HAP-1 (cell line): ENCODE results near the gene TBC1D16.
A peak's percentile ranks its signal among the peaks of the same experiment; 100 is the strongest.

ENCODE experiments used
- DNase-seq, 2 experiments: peaks; one replicate each; pipeline ENCODE4 v3.0.0-alpha.2; 2016 to 2020; ENCODE audit warnings: low spot score in 2 of 2
- H3K27me3 ChIP-seq: fragments of 250-450 bp; sonication (Bioruptor Pico); 2 replicates; pipeline ENCODE4 v1.5.1; 2020; ENCODE audit warnings: low read depth, mild to moderate bottlenecking, moderate library complexity
- H3K36me3 ChIP-seq: fragments of 250-450 bp; sonication (Bioruptor Pico); replicated peaks from 2 replicates; pipeline ENCODE4 v1.5.1; 2020; ENCODE audit warnings: mild to moderate bottlenecking
- H3K4me1 ChIP-seq: fragments of 250-450 bp; sonication (Bioruptor Pico); 2 replicates; pipeline ENCODE4 v1.5.1; 2020; ENCODE audit warnings: mild to moderate bottlenecking
- H3K4me3 ChIP-seq: fragments of 250-450 bp; sonication (Bioruptor Pico); 2 replicates; pipeline ENCODE4 v1.5.1; 2020; ENCODE audit warnings: mild to moderate bottlenecking, moderate library complexity
- H3K9me3 ChIP-seq: fragments of 250-450 bp; sonication (Bioruptor Pico); 2 replicates; pipeline ENCODE4 v1.5.1; 2020; ENCODE audit warnings: mild to moderate bottlenecking, moderate library complexity
- in situ Hi-C: fragments of 300-500 bp; cut with MboI; formaldehyde crosslinking; loops from 3 replicates; pipeline ENCODE4 v1.14.3; 2020; ENCODE audit warnings: low sequenced_read_pairs, inconsistent platforms, mixed read lengths

The TBC1D16 gene

GRCh38 chr17:80035687-80035936, at the start of gene TBC1D16:
Gene TBC1D16, minus strand, starts transcription at chr17:80035872. Its CDS starts 22,325 bp downstream, at chr17:80013547.
- Histone ChIP-seq H3K4me1 (peaks cover 6% of the 10 kb centered on the region), H3K36me3 (no peaks in the 10 kb centered on the region; the same call in 1 of the 2 replicates), H3K4me3 (peak within 1 kb of the TSS; percentile 72), H3K9me3 (no peaks in the 10 kb centered on the region), H3K27me3 (no peaks in the 10 kb centered on the region)
- DNase-seq = no peak
- in situ Hi-C loops = no loop called here

DNA sequence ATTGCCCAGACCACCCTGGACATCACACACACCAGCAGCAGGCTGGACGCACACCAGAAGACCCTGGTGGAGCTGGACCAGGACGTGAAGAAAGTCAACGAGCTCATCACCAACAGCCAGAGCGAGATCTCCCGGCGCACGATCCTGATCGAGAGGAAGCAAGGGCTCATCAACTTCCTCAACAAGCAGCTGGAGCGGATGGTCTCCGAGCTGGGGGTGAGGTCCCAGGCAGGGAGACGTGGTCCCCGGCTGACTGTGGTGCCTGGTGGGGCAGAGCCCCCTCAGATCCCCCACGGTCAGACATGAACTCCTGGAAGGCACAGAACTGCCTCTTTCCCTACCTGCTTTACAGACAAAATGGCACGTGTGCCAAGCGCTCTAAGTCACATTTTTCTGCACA, 49.1 kb upstream of the TBC1D16 start:
- peaks cover 6% of the 10 kb centered on the region for H3K4me1 ChIP-seq
- in situ Hi-C loops = no loop called here
- DNase-seq = no peak
- H3K9me3 ChIP-seq = no peaks in the 10 kb centered on the region
- peaks cover 9% of the 10 kb centered on the region for H3K27me3 ChIP-seq
- H3K36me3 ChIP-seq = no peaks in the 10 kb centered on the region
- H3K4me3 ChIP-seq = no peak overlapping the region

- in situ Hi-C loops = no loop called here
- H3K27me3 ChIP-seq = peaks cover 9% of the 10 kb centered on the region
- DNase-seq = no peak
- peaks cover 6% of the 10 kb centered on the region for H3K4me1 ChIP-seq
- H3K36me3 ChIP-seq = no peaks in the 10 kb centered on the region
- no peak overlapping the region for H3K4me3 ChIP-seq
- no peaks in the 10 kb centered on the region for H3K9me3 ChIP-seq
These were observed 47.5 kb upstream of the TBC1D16 start for GRCh38 chr17:80083136-80083661.

GRCh38 chr17:80082403-80083135, 46.9 kb upstream of the TBC1D16 start:
- Histone ChIP-seq H3K36me3 (no peaks in the 10 kb centered on the region), H3K9me3 (no peaks in the 10 kb centered on the region), H3K4me1 (peaks cover 6% of the 10 kb centered on the region), H3K27me3 (peaks cover 8% of the 10 kb centered on the region), H3K4me3 (no peak overlapping the region)
- in situ Hi-C loops = no loop called here
- DNase-seq = peak; percentile 72 to 85

DNA sequence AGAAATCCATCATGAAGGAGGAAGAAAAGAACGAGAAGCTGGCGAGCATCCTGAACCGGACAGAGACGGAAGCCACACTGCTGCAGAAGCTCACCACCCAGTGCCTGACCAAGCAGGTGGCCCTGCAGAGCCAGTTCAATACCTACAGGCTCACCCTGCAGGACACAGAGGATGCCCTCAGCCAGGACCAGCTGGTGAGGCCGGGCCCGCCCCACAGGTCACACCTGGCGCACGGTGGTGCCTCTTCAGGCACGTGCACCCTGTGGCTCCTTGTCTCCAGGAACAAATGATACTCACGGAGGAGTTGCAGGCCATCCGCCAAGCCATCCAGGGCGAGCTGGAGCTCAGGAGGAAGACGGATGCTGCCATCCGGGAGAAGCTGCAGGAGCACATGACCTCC, 45.9 kb upstream of the TBC1D16 start:
- H3K36me3 ChIP-seq = no peaks in the 10 kb centered on the region
- no peaks in the 10 kb centered on the region for H3K9me3 ChIP-seq
- 0 out of 2 replicates have a peak, but pooled peaks cover 2% of the 10 kb centered on the region for H3K27me3 ChIP-seq
- no peak for DNase-seq
- in situ Hi-C loops = no loop called here
- H3K4me3 ChIP-seq = no peak overlapping the region
- peaks cover 6% of the 10 kb centered on the region for H3K4me1 ChIP-seq

GRCh38 chr17:80080081-80080480, 44.4 kb upstream of the TBC1D16 start:
- Histone ChIP-seq H3K27me3 (no peaks in the 10 kb centered on the region), H3K4me1 (peaks cover 6% of the 10 kb centered on the region), H3K36me3 (no peaks in the 10 kb centered on the region), H3K9me3 (no peaks in the 10 kb centered on the region), H3K4me3 (no peak overlapping the region)
- DNase-seq = no peak
- in situ Hi-C loops = no loop called here

DNA sequence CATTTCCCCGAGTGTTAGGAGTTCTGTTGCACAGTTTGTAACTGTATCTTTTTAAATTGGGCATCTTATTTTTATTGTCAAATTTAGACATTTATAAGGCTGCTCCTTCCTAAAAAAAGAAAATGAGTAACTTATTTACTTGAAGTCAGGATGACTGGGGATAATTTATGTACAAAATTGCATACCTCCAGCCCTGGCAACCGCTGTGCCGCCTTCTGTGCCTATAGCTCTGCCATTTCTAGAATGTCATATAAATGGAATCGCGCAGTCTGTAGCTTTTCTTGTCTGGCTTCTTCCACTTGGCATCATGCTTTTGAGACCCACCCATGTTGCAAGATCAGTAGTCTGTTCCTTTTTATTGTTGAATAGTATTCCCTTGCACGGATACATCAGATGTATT, 36.7 kb upstream of the TBC1D16 start:
- no peak overlapping the region for H3K4me3 ChIP-seq
- H3K27me3 ChIP-seq = no peaks in the 10 kb centered on the region
- peaks cover 9% of the 10 kb centered on the region for H3K4me1 ChIP-seq
- in situ Hi-C loops = no loop called here
- no peaks in the 10 kb centered on the region for H3K36me3 ChIP-seq
- H3K9me3 ChIP-seq = no peaks in the 10 kb centered on the region
- no peak for DNase-seq

- no peak for DNase-seq
- Histone ChIP-seq H3K4me3 (no peak overlapping the region), H3K36me3 (no peaks in the 10 kb centered on the region), H3K27me3 (no peaks in the 10 kb centered on the region), H3K4me1 (peaks cover 9% of the 10 kb centered on the region), H3K9me3 (no peaks in the 10 kb centered on the region)
- in situ Hi-C loops = no loop called here
These were observed 35.6 kb upstream of the TBC1D16 start for GRCh38 chr17:80071116-80071841.

DNA sequence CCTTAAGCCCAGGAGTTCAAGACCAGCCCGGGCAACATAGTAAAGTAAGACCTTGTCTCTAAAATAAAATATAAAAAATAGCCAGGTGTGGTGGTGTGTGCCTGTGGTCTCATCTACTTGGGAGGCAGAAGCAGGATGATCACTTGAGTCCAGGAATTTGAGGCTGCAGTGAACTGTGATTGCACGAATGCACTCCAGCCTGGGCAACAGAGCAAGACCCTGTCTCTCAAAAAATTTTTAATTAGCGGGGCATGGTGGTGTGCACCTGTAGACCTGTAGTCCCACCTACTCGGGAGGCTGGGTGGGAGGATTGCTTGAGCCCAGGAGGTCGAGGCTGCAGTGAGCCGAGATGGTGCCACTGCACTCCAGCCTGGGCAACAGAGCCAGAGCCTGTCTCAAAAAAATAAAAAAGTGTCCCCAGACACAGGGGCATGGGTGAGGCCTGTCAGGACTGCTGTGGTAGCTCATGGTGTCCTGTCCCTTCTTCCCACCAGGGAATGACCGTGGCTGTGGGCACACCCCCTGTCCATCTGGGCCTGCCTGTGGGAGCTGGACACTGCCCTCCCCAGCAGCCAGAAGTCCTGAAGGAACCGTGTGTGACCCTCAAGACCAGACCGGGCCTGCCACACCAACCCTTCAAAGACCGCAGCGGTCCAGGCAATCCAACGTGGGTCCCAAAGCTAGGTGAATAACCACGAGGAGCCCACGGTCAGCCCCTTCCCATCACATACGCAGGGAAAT, 34.9 kb upstream of the TBC1D16 start:
- DNase-seq = no peak
- H3K36me3 ChIP-seq = no peaks in the 10 kb centered on the region
- H3K4me3 ChIP-seq = no peak overlapping the region
- no peaks in the 10 kb centered on the region for H3K27me3 ChIP-seq
- no peaks in the 10 kb centered on the region for H3K9me3 ChIP-seq
- in situ Hi-C loops = no loop called here
- peaks cover 9% of the 10 kb centered on the region for H3K4me1 ChIP-seq

GRCh38 chr17:80068301-80069222, 32.9 kb upstream of the TBC1D16 start:
- no peak overlapping the region for H3K4me3 ChIP-seq
- DNase-seq = no peak
- no peaks in the 10 kb centered on the region for H3K9me3 ChIP-seq
- in situ Hi-C loops = no loop called here
- H3K27me3 ChIP-seq = no peaks in the 10 kb centered on the region
- peaks cover 9% of the 10 kb centered on the region for H3K4me1 ChIP-seq
- H3K36me3 ChIP-seq = no peaks in the 10 kb centered on the region

DNA sequence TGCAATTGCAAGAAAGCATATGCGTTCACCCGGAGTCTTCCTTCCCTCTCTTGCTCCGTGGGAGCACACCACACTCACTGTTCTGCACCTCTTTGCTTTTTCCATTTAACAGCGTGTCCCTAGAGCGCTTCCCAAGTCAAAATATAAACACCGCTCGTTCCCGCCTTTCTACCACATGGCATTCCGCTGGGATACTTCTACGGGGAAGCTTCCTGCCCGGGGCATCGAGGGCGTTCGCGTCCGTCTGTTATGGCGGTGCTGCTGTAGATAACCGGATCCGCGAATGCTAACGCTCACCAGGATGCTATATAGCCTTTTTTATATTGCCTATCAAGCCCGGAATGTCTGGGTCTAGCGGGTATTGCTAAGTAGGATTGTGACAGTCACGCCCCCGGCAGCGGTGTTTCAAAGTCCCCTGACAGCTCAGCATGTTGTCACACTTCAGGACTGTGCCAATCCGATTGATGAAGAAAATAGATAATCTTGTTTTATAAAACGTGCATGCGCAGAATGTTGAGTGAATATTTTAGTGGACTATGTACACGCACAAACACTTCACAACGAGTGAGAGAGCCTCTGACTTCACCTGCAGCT, 31.8 kb upstream of the TBC1D16 start:
- Histone ChIP-seq H3K4me1 (peaks cover 9% of the 10 kb centered on the region), H3K36me3 (no peaks in the 10 kb centered on the region), H3K27me3 (no peaks in the 10 kb centered on the region), H3K9me3 (no peaks in the 10 kb centered on the region), H3K4me3 (no peak overlapping the region)
- in situ Hi-C loops = no loop called here
- DNase-seq = no peak

DNA sequence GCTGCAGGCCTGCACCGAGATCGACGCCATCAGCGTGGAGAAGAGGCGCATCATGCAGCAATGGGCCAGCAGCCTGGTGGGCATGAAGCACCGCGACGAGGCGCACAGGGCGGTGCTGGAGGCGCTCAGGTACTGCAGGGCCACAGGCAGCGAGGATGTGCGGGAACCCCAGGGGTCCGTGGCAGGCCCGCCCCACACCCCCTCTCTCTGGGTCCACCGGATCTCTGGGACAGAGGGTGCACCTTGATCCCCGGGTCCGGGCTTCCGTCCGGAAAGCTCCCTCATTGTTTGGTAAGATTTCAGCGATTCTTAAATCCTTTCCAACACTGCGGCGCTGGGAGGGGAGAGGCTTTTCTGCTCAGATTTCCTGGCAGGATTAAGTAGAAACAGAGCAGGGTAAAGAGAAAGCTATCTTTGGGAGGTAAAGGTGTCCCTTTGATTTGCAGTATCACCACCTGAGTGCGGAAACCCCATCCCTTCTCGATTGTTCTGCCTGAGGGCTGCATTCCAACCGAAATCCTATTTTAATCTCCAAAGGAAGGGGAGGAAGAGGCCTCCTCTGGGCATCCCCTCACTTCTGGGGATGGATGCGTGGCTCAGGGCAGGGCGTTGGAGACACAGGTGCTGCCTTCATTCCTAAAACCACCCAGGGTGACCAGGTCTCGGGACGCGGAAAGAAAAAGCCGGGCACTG, 30.0 kb upstream of the TBC1D16 start:
- DNase-seq = no peak
- Histone ChIP-seq H3K4me3 (no peak overlapping the region), H3K4me1 (peaks cover 9% of the 10 kb centered on the region), H3K36me3 (no peaks in the 10 kb centered on the region), H3K9me3 (no peaks in the 10 kb centered on the region), H3K27me3 (no peaks in the 10 kb centered on the region)
- in situ Hi-C loops = no loop called here
